ENCODE measurements around the gene MAGEL2. TPM values are rescaled to one million over a fixed set of nuclear protein-coding genes. Genes with fewer than 3 reads are reported as not detected.

MAGEL2 gene
- total RNA-seq, 5 donors from 2014 or later (not counting 1 experiment from before 2014, with no cell fraction given): not detected

DNA sequence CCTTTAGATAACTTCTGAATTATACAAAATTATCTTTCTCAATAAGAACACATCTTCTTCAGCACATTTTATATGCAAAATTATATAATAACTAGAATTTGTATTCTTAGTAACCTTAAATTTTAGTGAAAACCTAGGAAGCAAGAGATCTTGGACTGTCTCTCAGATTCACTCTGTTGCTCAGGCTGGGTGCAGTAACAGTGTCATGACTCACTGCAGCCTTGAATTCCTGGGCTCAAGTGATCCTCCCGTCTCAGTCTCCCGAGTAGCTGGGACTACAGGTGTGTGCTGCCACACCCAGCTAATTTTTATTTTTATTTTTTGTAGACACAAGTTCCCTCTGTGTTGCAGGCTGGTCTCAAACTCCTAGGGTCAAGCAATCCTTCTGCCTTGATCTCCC lies 52.3 kb downstream of the MAGEL2 start:
- DNase-seq (no peak), ATAC-seq (replicated peaks in 1 of 4) (no peak)
- no peak overlapping the region for H3K27ac Mint-ChIP-seq
- no peaks in the 10 kb centered on the region for H3K36me3 Mint-ChIP-seq
- ChIA-PET CTCF (no interaction called here), POLR2A (no interaction called here)
- 67% methylated on average over 2 of the region's 2 CpGs for WGBS (ENCODE audit: insufficient coverage)
- Histone ChIP-seq H3K4me3 (ENCODE audit: control insufficient read depth in 1 of 2, extremely low read depth in 1 of 2, low read length in 1 of 2) (no peak overlapping the region), H3K4me1 (ENCODE audit: control insufficient read depth in 1 of 2, extremely low read depth in 1 of 2, insufficient read depth in 2 of 2, low read length in 2 of 2) (no peaks in the 10 kb centered on the region), H3K9me3 (no peaks in the 10 kb centered on the region), H3K27me3 (replicated peaks in 1 of 2; ENCODE audit: control insufficient read depth in 2 of 2, extremely low read depth in 1 of 2, insufficient read depth in 2 of 2, low read length in 1 of 2) (peaks cover 0 to 2% of the 10 kb centered on the region in 2 experiments), H3K36me3 (ENCODE audit: control insufficient read depth in 2 of 2, extremely low read depth in 1 of 2, insufficient read depth in 1 of 2, low read length in 1 of 2) (no peaks in the 10 kb centered on the region), H3K27ac (ENCODE audit: low read length) (no peak overlapping the region)
- no peak overlapping the region for H3K4me3 Mint-ChIP-seq
- no peaks in the 10 kb centered on the region for H3K27me3 Mint-ChIP-seq
- H3K9me3 Mint-ChIP-seq: peaks cover 0 to 1% (median 0%) of the 10 kb centered on the region in 3 donors
- no peaks in the 10 kb centered on the region for H3K4me1 Mint-ChIP-seq

- CTCF ChIA-PET: no interaction called here
- 75% methylated on average over 7 of the region's 7 CpGs for WGBS (ENCODE audit: insufficient coverage)
- Mint-ChIP-seq H3K27ac (no peak overlapping the region), H3K4me1 (no peaks in the 10 kb centered on the region), H3K27me3 (no peaks in the 10 kb centered on the region), H3K4me3 (no peak overlapping the region), H3K9me3 (peaks cover 0 to 3% (median 0%) of the 10 kb centered on the region in 3 donors), H3K36me3 (no peaks in the 10 kb centered on the region)
- POLR2A ChIA-PET: no interaction called here
- no peak overlapping the region for H3K4me3 ChIP-seq (ENCODE audit: control insufficient read depth in 1 of 2, extremely low read depth in 1 of 2, low read length in 1 of 2)
- no peaks in the 10 kb centered on the region for H3K36me3 ChIP-seq (ENCODE audit: control insufficient read depth in 2 of 2, extremely low read depth in 1 of 2, insufficient read depth in 1 of 2, low read length in 1 of 2)
- H3K27ac ChIP-seq (ENCODE audit: low read length): no peak overlapping the region
- no peaks in the 10 kb centered on the region for H3K4me1 ChIP-seq (ENCODE audit: control insufficient read depth in 1 of 2, extremely low read depth in 1 of 2, insufficient read depth in 2 of 2, low read length in 2 of 2)
- H3K27me3 ChIP-seq (replicated peaks in 1 of 2; ENCODE audit: control insufficient read depth in 2 of 2, extremely low read depth in 1 of 2, insufficient read depth in 2 of 2, low read length in 1 of 2): peaks cover 0 to 2% of the 10 kb centered on the region in 2 experiments
- ATAC-seq (replicated peaks in 1 of 4): no peak
- DNase-seq: no peak
- H3K9me3 ChIP-seq: no peaks in the 10 kb centered on the region
Observed at GRCh38 chr15:23594252-23594770, 53.4 kb downstream of the MAGEL2 start.

Other genes with a start within 250 kb of the MAGEL2 start
- not detected for gene GOLGA6L2, start 200.6 kb downstream of the MAGEL2 start, total RNA-seq
- gene MKRN3, start 82.2 kb downstream of the MAGEL2 start, total RNA-seq: 1 to 10 TPM; 2.0 to 5.8 (median 2.9) TPM
- gene NDN, start 39.4 kb upstream of the MAGEL2 start, total RNA-seq: under 1 TPM in 4 of 5 donors, not detected in 1; 0.16 to 0.39 (median 0.28) TPM

Data from T-cell (primary cell).